Progenitor cell of endocrine pancreas (in vitro differentiated cells): ENCODE measurements around the gene TEX264. TPM values are rescaled to one million over a fixed set of nuclear protein-coding genes. Genes with fewer than 3 reads are reported as not detected.

Experiments
- DNase-seq: peaks from one replicate; pipeline ENCODE4 v3.0.0; 2021; ENCODE audit warnings: low spot score; ENCODE audit not compliant: unreplicated experiment
- H3K27ac Mint-ChIP-seq: 2 replicates; pipeline ENCODE4 v1.8.0; 2021; ENCODE audit warnings: mild to moderate bottlenecking, moderate library complexity, mixed read lengths
- H3K27me3 Mint-ChIP-seq: 2 replicates; pipeline ENCODE4 v1.8.0; 2021; ENCODE audit warnings: mixed read lengths
- H3K36me3 Mint-ChIP-seq: 2 replicates; pipeline ENCODE4 v1.8.0; 2022; ENCODE audit warnings: mixed read lengths; ENCODE audit not compliant: insufficient read depth
- H3K4me1 Mint-ChIP-seq: 2 replicates; pipeline ENCODE4 v1.8.0; 2021; ENCODE audit warnings: low read depth, mixed read lengths
- H3K4me3 Mint-ChIP-seq: 2 replicates; pipeline ENCODE4 v1.8.0; 2021; ENCODE audit warnings: low read depth, mild to moderate bottlenecking, moderate library complexity, mixed read lengths
- H3K9me3 Mint-ChIP-seq: 2 replicates; pipeline ENCODE4 v1.8.0; 2021; ENCODE audit warnings: low read depth, mixed read lengths
- total RNA-seq: library from RNA; stranded (reverse); gene quantifications from 2 replicates; pipeline ENCODE4 v1.2.1, GENCODE V29; 2021
- TF ChIP-seq, protein P1 (sequence below): fragments of 200-600 bp; sonication (generic); IDR thresholded peaks from one replicate; pipeline ENCODE4 v1.5.0; 2021; ENCODE audit warnings: antibody characterized with exemption, mild to moderate bottlenecking; ENCODE audit not compliant: unreplicated experiment

Gene TEX264
- total RNA-seq, 1 donor from 2014 or later = 29.6 TPM

DNA sequence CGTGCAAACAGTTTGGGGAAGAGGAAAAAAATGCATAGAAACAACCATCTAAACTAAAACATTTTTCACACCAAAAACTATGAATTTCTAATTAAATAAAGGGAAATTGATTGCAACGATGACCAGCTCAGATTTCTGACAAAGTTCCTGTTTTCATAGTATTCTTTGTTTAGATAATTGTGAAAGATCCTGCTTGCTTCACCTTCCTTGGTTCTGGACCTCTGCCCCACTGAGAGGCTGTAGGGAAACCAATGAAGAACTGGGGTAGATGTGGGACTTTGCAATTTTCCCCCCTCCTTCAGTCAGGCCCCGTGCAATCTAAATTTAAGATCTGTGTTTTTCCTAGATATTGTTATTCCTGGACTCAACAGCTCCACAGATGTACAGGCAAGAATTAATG lies 13.8 kb upstream of the TEX264 start:
- Mint-ChIP-seq H3K4me1 (no peaks in the 10 kb centered on the region), H3K27ac (no peak overlapping the region), H3K27me3 (no peaks in the 10 kb centered on the region), H3K9me3 (peaks cover 1% of the 10 kb centered on the region), H3K4me3 (no peak overlapping the region), H3K36me3 (peaks cover 39% of the 10 kb centered on the region)
- TF ChIP-seq, protein P1, sequence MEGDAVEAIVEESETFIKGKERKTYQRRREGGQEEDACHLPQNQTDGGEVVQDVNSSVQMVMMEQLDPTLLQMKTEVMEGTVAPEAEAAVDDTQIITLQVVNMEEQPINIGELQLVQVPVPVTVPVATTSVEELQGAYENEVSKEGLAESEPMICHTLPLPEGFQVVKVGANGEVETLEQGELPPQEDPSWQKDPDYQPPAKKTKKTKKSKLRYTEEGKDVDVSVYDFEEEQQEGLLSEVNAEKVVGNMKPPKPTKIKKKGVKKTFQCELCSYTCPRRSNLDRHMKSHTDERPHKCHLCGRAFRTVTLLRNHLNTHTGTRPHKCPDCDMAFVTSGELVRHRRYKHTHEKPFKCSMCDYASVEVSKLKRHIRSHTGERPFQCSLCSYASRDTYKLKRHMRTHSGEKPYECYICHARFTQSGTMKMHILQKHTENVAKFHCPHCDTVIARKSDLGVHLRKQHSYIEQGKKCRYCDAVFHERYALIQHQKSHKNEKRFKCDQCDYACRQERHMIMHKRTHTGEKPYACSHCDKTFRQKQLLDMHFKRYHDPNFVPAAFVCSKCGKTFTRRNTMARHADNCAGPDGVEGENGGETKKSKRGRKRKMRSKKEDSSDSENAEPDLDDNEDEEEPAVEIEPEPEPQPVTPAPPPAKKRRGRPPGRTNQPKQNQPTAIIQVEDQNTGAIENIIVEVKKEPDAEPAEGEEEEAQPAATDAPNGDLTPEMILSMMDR = no peak
- DNase-seq = no peak

- Mint-ChIP-seq H3K9me3 (no peaks in the 10 kb centered on the region), H3K36me3 (peaks cover 37% of the 10 kb centered on the region), H3K4me1 (no peaks in the 10 kb centered on the region), H3K4me3 (no peak overlapping the region), H3K27ac (no peak overlapping the region), H3K27me3 (no peaks in the 10 kb centered on the region)
- TF ChIP-seq, protein P1 = no peak
- DNase-seq = no peak
These were observed 11.1 kb upstream of the TEX264 start for GRCh38 chr3:51659942-51660341.

- Mint-ChIP-seq H3K4me3 (no peak overlapping the region), H3K27ac (no peak overlapping the region), H3K9me3 (no peaks in the 10 kb centered on the region), H3K4me1 (no peaks in the 10 kb centered on the region), H3K36me3 (peaks cover 31% of the 10 kb centered on the region), H3K27me3 (no peaks in the 10 kb centered on the region)
- TF ChIP-seq, protein P1 = no peak
- no peak for DNase-seq
These were observed 8.6 kb upstream of the TEX264 start for GRCh38 chr3:51662456-51662855.

DNA sequence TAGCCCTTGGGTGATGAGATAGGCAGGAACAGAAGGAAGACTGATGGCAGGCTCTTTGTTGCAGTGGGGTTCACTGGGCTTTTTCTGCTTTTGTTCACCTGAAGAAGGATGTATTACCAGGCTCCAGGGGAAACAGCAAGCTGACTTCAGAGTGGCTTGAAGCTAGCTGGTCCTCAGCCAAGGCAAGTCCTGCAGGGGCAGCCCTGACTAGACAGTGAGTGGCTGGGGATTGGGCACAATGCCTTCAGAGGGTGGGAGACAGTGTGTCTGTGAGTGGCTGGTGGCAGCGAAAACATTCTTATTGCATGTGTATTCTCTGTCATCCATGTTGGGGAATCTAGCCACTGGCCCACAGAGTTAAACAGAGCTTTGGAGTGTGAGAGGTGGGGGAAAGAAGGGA lies 2.3 kb upstream of the TEX264 start:
- H3K4me3 Mint-ChIP-seq = no peak overlapping the region
- TF ChIP-seq, protein P1 = no peak
- H3K27ac Mint-ChIP-seq = peak overlapping the region; percentile 75
- H3K4me1 Mint-ChIP-seq = peaks cover 12% of the 10 kb centered on the region
- no peaks in the 10 kb centered on the region for H3K9me3 Mint-ChIP-seq
- no peaks in the 10 kb centered on the region for H3K27me3 Mint-ChIP-seq
- DNase-seq = no peak
- H3K36me3 Mint-ChIP-seq = peaks cover under 1% of the 10 kb centered on the region

- Mint-ChIP-seq H3K36me3 (no peaks in the 10 kb centered on the region), H3K4me1 (peaks cover 12% of the 10 kb centered on the region), H3K9me3 (no peaks in the 10 kb centered on the region), H3K4me3 (peak overlapping the region; percentile 67), H3K27ac (peak overlapping the region; percentile 75), H3K27me3 (no peaks in the 10 kb centered on the region)
- peak; percentile 89 for DNase-seq
- TF ChIP-seq, protein P1 = peak; percentile 98
These were observed 1.6 kb upstream of the TEX264 start for GRCh38 chr3:51669241-51670052.
